SK-N-SH (cell line): ENCODE measurements around the gene SLC12A9. TPM values are rescaled to one million over a fixed set of nuclear protein-coding genes. Genes with fewer than 3 reads are reported as not detected.

Experiments
- CTCF ChIA-PET: fragments of 300-600, 350-600 bp; formaldehyde crosslinking; extraction: SDS; loops from one replicate; lab custom pipeline; 2021; lab: Yijun Ruan, JAX
- POLR2A ChIA-PET: fragments of 350-600 bp; sonication (Branson Sonifier 250); formaldehyde crosslinking; extraction: SDS; loops from one replicate; lab custom pipeline; 2020; ENCODE audit warnings: antibody characterized with exemption, inconsistent platforms; lab: Yijun Ruan, JAX
- DNase-seq: peaks from one replicate; pipeline ENCODE4 v3.0.0; 2012
- H2AFZ ChIP-seq: fragments of 200-600 bp; sonication (generic); 2 replicates; pipeline ENCODE4 v1.8.1; 2016; ENCODE audit warnings: antibody characterized with exemption, mild to moderate bottlenecking, low read depth
- H3F3A ChIP-seq: fragments of 200-600 bp; sonication (generic); replicated peaks from 2 replicates; pipeline ENCODE3; 2016; ENCODE audit warnings: antibody characterized with exemption, mild to moderate bottlenecking; ENCODE audit not compliant: insufficient read depth
- H3K27ac ChIP-seq, 2 experiments: fragments of 200-500 bp in 1 of 2; fragments of 200-600 bp in 1 of 2; sonication (Bioruptor generic) in 1 of 2; sonication (generic), shearing (Covaris generic) in 1 of 2; 2 replicates each; pipeline versions ENCODE4 v1.5.1 to v1.6.1; 2014 to 2016; ENCODE audit warnings: low read depth in 2 of 2, inconsistent platforms in 1 of 2, low read length in 1 of 2, mild to moderate bottlenecking in 1 of 2, mixed read lengths in 1 of 2
- H3K27me3 ChIP-seq: fragments of 200-600 bp; sonication (generic), shearing (Covaris generic); 2 replicates; pipeline ENCODE4 v1.6.1; 2016; ENCODE audit warnings: mixed run types; ENCODE audit not compliant: insufficient read depth
- H3K36me3 ChIP-seq, 2 experiments: fragments of 200-500 bp in 1 of 2; fragments of 200-600 bp in 1 of 2; sonication (Bioruptor generic) in 1 of 2; sonication (generic) in 1 of 2; replicated peaks in 1 of 2; 2 replicates each; pipeline versions ENCODE3 to v1.5.1; 2014 to 2016; ENCODE audit warnings: low read length in 1 of 2, mild to moderate bottlenecking in 1 of 2; ENCODE audit not compliant: insufficient read depth in 2 of 2, control insufficient read depth in 1 of 2
- H3K4me1 ChIP-seq, 2 experiments: fragments of 200-500 bp in 1 of 2; fragments of 200-600 bp in 1 of 2; sonication (Bioruptor generic) in 1 of 2; sonication (generic), shearing (Covaris generic) in 1 of 2; 2 replicates each; pipeline versions ENCODE4 v1.5.1 to v1.6.1; 2014 to 2016; ENCODE audit warnings: low read depth in 1 of 2, low read length in 1 of 2, mixed run types in 1 of 2; ENCODE audit not compliant: insufficient read depth in 2 of 2, control insufficient read depth in 1 of 2
- H3K4me2 ChIP-seq: fragments of 200-600 bp; sonication (generic), shearing (Covaris generic); 2 replicates; pipeline ENCODE4 v1.6.1; 2017; ENCODE audit warnings: mixed run types
- H3K4me3 ChIP-seq, 2 experiments: fragments of 200-500 bp in 1 of 2; fragments of 200-600 bp in 1 of 2; sonication (Bioruptor generic) in 1 of 2; sonication (generic), shearing (Covaris generic) in 1 of 2; 2 replicates each; pipeline versions ENCODE4 v1.5.1 to v1.8.1; 2014 to 2016; ENCODE audit warnings: low read depth in 2 of 2, inconsistent platforms in 1 of 2, low read length in 1 of 2, mild to moderate bottlenecking in 1 of 2, mixed read lengths in 1 of 2, moderate library complexity in 1 of 2
- H3K79me2 ChIP-seq: fragments of 200-600 bp; sonication (generic); 2 replicates; pipeline ENCODE4 v1.8.1; 2017; ENCODE audit warnings: mild to moderate bottlenecking; ENCODE audit not compliant: insufficient read depth
- H3K9ac ChIP-seq: fragments of 200-600 bp; sonication (generic); 2 replicates; pipeline ENCODE4 v1.6.1; 2017; ENCODE audit warnings: mixed run types
- H3K9me2 ChIP-seq: fragments of 200-600 bp; sonication (generic); 2 replicates; pipeline ENCODE4 v1.6.1; 2017; ENCODE audit warnings: mixed run types
- H3K9me3 ChIP-seq: fragments of 200-600 bp; sonication (generic); 2 replicates; pipeline ENCODE4 v1.6.1; 2017; ENCODE audit warnings: mixed run types, mild to moderate bottlenecking, moderate library complexity
- H4K20me1 ChIP-seq: fragments of 200-600 bp; sonication (generic); 2 replicates; pipeline ENCODE4 v1.6.1; 2017; ENCODE audit warnings: mild to moderate bottlenecking, mixed run types; ENCODE audit not compliant: insufficient read depth
- CHD2 ChIP-seq: fragments of 150-350 bp; IDR thresholded peaks from 2 replicates; pipeline ENCODE4 v1.6.1; 2018; ENCODE audit warnings: low read length; ENCODE audit not compliant: partially characterized antibody
- CTCF ChIP-seq: fragments of 200-600 bp; sonication (generic); IDR thresholded peaks from 2 replicates; pipeline ENCODE4 v1.6.1; 2017; ENCODE audit warnings: antibody characterized with exemption, mild to moderate bottlenecking, moderate library complexity
- ELF1 ChIP-seq: IDR thresholded peaks from 2 replicates; pipeline ENCODE4 v1.4.0; 2012
- EP300 ChIP-seq, 2 experiments: IDR thresholded peaks; 2 replicates each; pipeline versions ENCODE4 v1.4.0 to v1.6.1; 2012; ENCODE audit warnings: borderline replicate concordance in 1 of 2, low read depth in 1 of 2, low read length in 1 of 2
- FOSL2 ChIP-seq: IDR thresholded peaks from 2 replicates; pipeline ENCODE4 v1.4.0; 2012; ENCODE audit warnings: low read depth, mild to moderate bottlenecking, moderate library complexity, borderline replicate concordance
- GABPA ChIP-seq: IDR thresholded peaks from 2 replicates; pipeline ENCODE4 v1.4.0; 2012; ENCODE audit warnings: low read depth, mild to moderate bottlenecking
- IRF3 ChIP-seq: fragments of 150-350 bp; IDR thresholded peaks from 2 replicates; pipeline ENCODE4 v1.6.1; 2016; ENCODE audit warnings: mild to moderate bottlenecking, low read depth, low read length
- MAX ChIP-seq: IDR thresholded peaks from 2 replicates; pipeline ENCODE4 v1.4.0; 2012; ENCODE audit warnings: low read depth
- PBX3 ChIP-seq: IDR thresholded peaks from 2 replicates; pipeline ENCODE4; 2012
- POLR2AphosphoS5 ChIP-seq: IDR thresholded peaks from 2 replicates; pipeline ENCODE4 v1.6.1; 2012; ENCODE audit warnings: low read depth, low read length
- RCOR1 ChIP-seq: fragments of 150-350 bp; IDR thresholded peaks from 2 replicates; pipeline ENCODE4 v1.6.1; 2017; ENCODE audit warnings: antibody characterized with exemption, low read length
- REST ChIP-seq: IDR thresholded peaks from 2 replicates; pipeline ENCODE4 v1.6.1; 2012; ENCODE audit warnings: mild to moderate bottlenecking, low read depth, low read length, moderate library complexity
- SIN3A ChIP-seq: IDR thresholded peaks from 2 replicates; pipeline ENCODE4 v1.6.1; 2012; ENCODE audit warnings: low read depth, mild to moderate bottlenecking, low read length, moderate library complexity, borderline replicate concordance
- TEAD4 ChIP-seq: IDR thresholded peaks from 2 replicates; pipeline ENCODE4 v1.4.0; 2012; ENCODE audit warnings: mild to moderate bottlenecking, borderline replicate concordance; ENCODE audit not compliant: insufficient read depth
- USF1 ChIP-seq: IDR thresholded peaks from 2 replicates; pipeline ENCODE4 v1.4.0; 2012; ENCODE audit warnings: low read depth, borderline replicate concordance
- ZBTB33 ChIP-seq: IDR thresholded peaks from 2 replicates; pipeline ENCODE4 v1.4.0; 2012; ENCODE audit warnings: low read depth, borderline replicate concordance
- WGBS: methylation state at CpG from one replicate; pipeline ENCODE4 v1.1.6; 2017; ENCODE audit warnings: low lambda C conversion rate; 5-methylcytosine and 5-hydroxymethylcytosine counted together
- polyA plus RNA-seq, 3 experiments: library from polyadenylated mRNA; depleted of rRNA; stranded (reverse); fragments of >200 nt; gene quantifications; 2 replicates each; pipeline ENCODE4 v1.2.3, GENCODE V29; 2012

The SLC12A9 gene
- polyA plus RNA-seq, 1 of the 3 experiments (the other 2 are of a cell fraction), result 29.7 TPM

GRCh38 chr7:100818366-100818765, 34.1 kb upstream of the SLC12A9 start:
- POLR2A ChIA-PET, result no interaction called here
- H3K36me3 ChIP-seq, result peaks cover 20 to 62% of the 10 kb centered on the region in 2 experiments

More at GRCh38 chr7:100818366-100818765, 34.1 kb upstream of the SLC12A9 start:
- no peak overlapping the region for H2AFZ ChIP-seq
- no peaks in the 10 kb centered on the region for H3F3A ChIP-seq
- H3K4me3 ChIP-seq, result no peak overlapping the region
- no peak overlapping the region for H3K27ac ChIP-seq
- no peaks in the 10 kb centered on the region for H3K79me2 ChIP-seq
- WGBS, result 98% methylated on average over 8 of the region's 9 CpGs
- no peaks in the 10 kb centered on the region for H3K27me3 ChIP-seq
- H3K4me1 ChIP-seq, result no peaks in the 10 kb centered on the region
- CTCF ChIA-PET, result interaction anchor here (0.6 to 11.8 kb wide), 7 partner anchors 9 to 113 kb away, joined by 3 to 84 read pairs (median 4); partner anchors contain the start of genes EPHB4, POP7 and SLC12A9
- no peak overlapping the region for H3K9ac ChIP-seq
- no peaks in the 10 kb centered on the region for H3K9me3 ChIP-seq
- TF ChIP-seq IRF3, result no peak
- TF ChIP-seq GABPA, result no peak
- TF ChIP-seq ZBTB33, result no peak
- no peak for TF ChIP-seq ELF1
- TF ChIP-seq USF1, result no peak
- no peak for TF ChIP-seq MAX
- no peak for TF ChIP-seq REST
- no peak for TF ChIP-seq RCOR1
- no peak for TF ChIP-seq POLR2AphosphoS5
- TF ChIP-seq PBX3, result no peak
- no peak for TF ChIP-seq CHD2
- TF ChIP-seq FOSL2, result no peak
- TF ChIP-seq CTCF, result no peak
- TF ChIP-seq SIN3A, result no peak
- no peak for TF ChIP-seq EP300 (IDR thresholded peaks at IDR 0.05; ENCODE audit: borderline replicate concordance in 1 of 2, low read depth in 1 of 2, low read length in 1 of 2)
- TF ChIP-seq TEAD4, result no peak
- TF ChIP-seq, all 33 proteins: peak for 0
- DNase-seq, result peak; percentile 36
- no peak overlapping the region for H3K4me2 ChIP-seq
- no peaks in the 10 kb centered on the region for H3K9me2 ChIP-seq
- H4K20me1 ChIP-seq, result no peaks in the 10 kb centered on the region
